Keratinocyte (primary cell): ENCODE data around the gene KCNS3. TPM values are rescaled to one million over a fixed set of nuclear protein-coding genes. Genes with fewer than 3 reads are reported as not detected.
A peak's percentile ranks its signal among the peaks of the same experiment; 100 is the strongest.

Experiments used
- DNase-seq: peaks from one replicate; pipeline ENCODE4 v3.0.0-alpha.2; 2011; ENCODE audit warnings: low read depth, missing footprints, low spot score
- FAIRE-seq: peaks from 2 replicates; lab custom pipeline; 2011; peaks lifted over from hg19 to GRCh38; lab: Jason Lieb, UNC
- H2AFZ ChIP-seq: 2 replicates; pipeline ENCODE4 v1.6.0; 2012; ENCODE audit warnings: low read length, control low read depth, inconsistent platforms; ENCODE audit not compliant: control insufficient read depth
- H3K27ac ChIP-seq: 2 replicates; pipeline ENCODE4 v1.5.1; 2011; ENCODE audit warnings: low read length; ENCODE audit not compliant: control insufficient read depth, insufficient read depth
- H3K27me3 ChIP-seq: 3 replicates; pipeline ENCODE4 v1.6.0; 2011; ENCODE audit warnings: low read length; ENCODE audit not compliant: control insufficient read depth, insufficient read depth; ENCODE audit errors: extremely low read depth
- H3K36me3 ChIP-seq, 2 experiments: 2 replicates in 1 of 2; 3 replicates in 1 of 2; pipeline ENCODE4 v1.5.1; 2011; ENCODE audit warnings: low read length in 2 of 2, mild to moderate bottlenecking in 1 of 2; ENCODE audit not compliant: control insufficient read depth in 2 of 2, insufficient read depth in 2 of 2; ENCODE audit errors: extremely low read depth in 1 of 2
- H3K4me1 ChIP-seq: 3 replicates; pipeline ENCODE4 v1.5.1; 2011; ENCODE audit warnings: low read length; ENCODE audit not compliant: control insufficient read depth, insufficient read depth; ENCODE audit errors: extremely low read depth
- H3K4me2 ChIP-seq: 3 replicates; pipeline ENCODE4 v1.6.0; 2011; ENCODE audit warnings: low read depth, low read length; ENCODE audit not compliant: control insufficient read depth, insufficient read depth; ENCODE audit errors: extremely low read depth
- H3K4me3 ChIP-seq, 3 experiments: fragments of 200-600 bp in 1 of 3; sonication (generic) in 1 of 3; 2 replicates in 2 of 3; 3 replicates in 1 of 3; pipeline ENCODE4 v1.5.1; 2011 to 2016; ENCODE audit warnings: low read length in 3 of 3, mild to moderate bottlenecking in 3 of 3, control low read depth in 2 of 3, inconsistent platforms in 1 of 3, low read depth in 1 of 3, mixed read lengths in 1 of 3, mixed run types in 1 of 3, moderate library complexity in 1 of 3; ENCODE audit not compliant: control insufficient read depth in 2 of 3, insufficient read depth in 2 of 3; ENCODE audit errors: extremely low read depth in 1 of 3
- H3K79me2 ChIP-seq: 2 replicates; pipeline ENCODE4 v1.6.0; 2012; ENCODE audit warnings: low read length; ENCODE audit not compliant: control insufficient read depth, insufficient read depth
- H3K9ac ChIP-seq: 3 replicates; pipeline ENCODE4 v1.6.0; 2011; ENCODE audit warnings: low read length; ENCODE audit not compliant: control insufficient read depth, insufficient read depth; ENCODE audit errors: extremely low read depth
- H3K9me1 ChIP-seq: 3 replicates; pipeline ENCODE4 v1.6.0; 2011; ENCODE audit warnings: low read length; ENCODE audit not compliant: control insufficient read depth, insufficient read depth; ENCODE audit errors: extremely low read depth
- H3K9me3 ChIP-seq: 2 replicates; pipeline ENCODE4 v1.5.1; 2012; ENCODE audit warnings: low read depth, low read length; ENCODE audit not compliant: control insufficient read depth
- H4K20me1 ChIP-seq: 3 replicates; pipeline ENCODE4 v1.6.0; 2011; ENCODE audit warnings: low read length; ENCODE audit not compliant: control insufficient read depth, insufficient read depth; ENCODE audit errors: extremely low read depth
- EZH2 ChIP-seq: IDR thresholded peaks from one replicate; pipeline ENCODE4 v1.6.1; 2012; ENCODE audit warnings: inconsistent platforms, mild to moderate bottlenecking, low read length, moderate library complexity
- dilution Hi-C: fragments of 300-500 bp; cut with MboI; formaldehyde crosslinking; loops from one replicate; pipeline ENCODE4 v1.7.0; 2020; ENCODE audit warnings: low sequenced_read_pairs; ENCODE audit not compliant: extremely low pct_ligation_motif_present
- polyA plus RNA-seq, 5 experiments: library from polyadenylated mRNA; depleted of rRNA in 3 of 5; stranded (reverse) in 3 of 5; stranded (forward) in 1 of 5; unstranded in 1 of 5; fragments of >200 nt; gene quantifications; 1 replicate in 1 of 5; 2 replicates in 3 of 5; 3 replicates in 1 of 5; pipeline versions ENCODE4 v1.2.1 to v1.2.3, GENCODE V29; 2011 to 2012; ENCODE audit warnings: missing spikeins in 2 of 5, low read depth in 1 of 5, low replicate concordance in 1 of 5
- TF ChIP-seq, protein P1 (sequence below), 3 experiments: IDR thresholded peaks in 1 of 3; conservative IDR thresholded peaks in 1 of 3; optimal IDR thresholded peaks in 1 of 3; 2 replicates in 2 of 3; 3 replicates in 1 of 3; pipeline versions ENCODE3 to v1.5.1; 2011; ENCODE audit warnings: low read length in 3 of 3, mild to moderate bottlenecking in 3 of 3, moderate library complexity in 2 of 3, control low read depth in 1 of 3, inconsistent platforms in 1 of 3; ENCODE audit not compliant: insufficient read depth in 2 of 3; ENCODE audit errors: extremely low read depth in 1 of 3

Gene KCNS3
- polyA plus RNA-seq, 1 donor (not counting 4 experiments of a cell fraction or from before 2014, with no cell fraction given): 7.3 TPM

DNA sequence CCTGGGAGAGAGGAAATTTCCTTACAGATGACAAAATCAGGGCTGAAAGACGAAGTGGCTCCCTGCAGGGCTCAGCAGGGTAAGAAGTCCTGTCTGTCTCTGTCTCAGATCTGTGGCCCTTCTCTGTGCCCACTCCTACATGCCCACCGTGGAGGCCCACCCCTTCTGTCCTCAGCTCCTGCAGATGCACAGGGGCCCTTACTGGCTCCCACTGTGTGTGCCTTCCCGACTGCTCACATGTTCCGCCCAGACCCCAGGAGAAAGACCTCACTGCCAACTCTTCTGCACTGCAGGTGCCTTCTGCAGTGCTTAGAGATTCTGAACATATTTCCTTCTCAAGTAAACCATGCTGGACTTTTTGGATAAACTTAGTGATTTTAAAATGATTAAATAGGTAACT, 1.9 kb upstream of the KCNS3 start:
- no peak for TF ChIP-seq EZH2
- TF ChIP-seq, protein P1, sequence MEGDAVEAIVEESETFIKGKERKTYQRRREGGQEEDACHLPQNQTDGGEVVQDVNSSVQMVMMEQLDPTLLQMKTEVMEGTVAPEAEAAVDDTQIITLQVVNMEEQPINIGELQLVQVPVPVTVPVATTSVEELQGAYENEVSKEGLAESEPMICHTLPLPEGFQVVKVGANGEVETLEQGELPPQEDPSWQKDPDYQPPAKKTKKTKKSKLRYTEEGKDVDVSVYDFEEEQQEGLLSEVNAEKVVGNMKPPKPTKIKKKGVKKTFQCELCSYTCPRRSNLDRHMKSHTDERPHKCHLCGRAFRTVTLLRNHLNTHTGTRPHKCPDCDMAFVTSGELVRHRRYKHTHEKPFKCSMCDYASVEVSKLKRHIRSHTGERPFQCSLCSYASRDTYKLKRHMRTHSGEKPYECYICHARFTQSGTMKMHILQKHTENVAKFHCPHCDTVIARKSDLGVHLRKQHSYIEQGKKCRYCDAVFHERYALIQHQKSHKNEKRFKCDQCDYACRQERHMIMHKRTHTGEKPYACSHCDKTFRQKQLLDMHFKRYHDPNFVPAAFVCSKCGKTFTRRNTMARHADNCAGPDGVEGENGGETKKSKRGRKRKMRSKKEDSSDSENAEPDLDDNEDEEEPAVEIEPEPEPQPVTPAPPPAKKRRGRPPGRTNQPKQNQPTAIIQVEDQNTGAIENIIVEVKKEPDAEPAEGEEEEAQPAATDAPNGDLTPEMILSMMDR (optimal IDR thresholded peaks at IDR 0.05 in 1 of 3, IDR thresholded peaks at IDR 0.05 in 1 of 3, conservative IDR thresholded peaks at IDR 0.05 in 1 of 3; ENCODE audit: extremely low read depth in 1 of 3, insufficient read depth in 2 of 3, low read length in 3 of 3): no peak
- no peak overlapping the region for H3K27ac ChIP-seq

DNA sequence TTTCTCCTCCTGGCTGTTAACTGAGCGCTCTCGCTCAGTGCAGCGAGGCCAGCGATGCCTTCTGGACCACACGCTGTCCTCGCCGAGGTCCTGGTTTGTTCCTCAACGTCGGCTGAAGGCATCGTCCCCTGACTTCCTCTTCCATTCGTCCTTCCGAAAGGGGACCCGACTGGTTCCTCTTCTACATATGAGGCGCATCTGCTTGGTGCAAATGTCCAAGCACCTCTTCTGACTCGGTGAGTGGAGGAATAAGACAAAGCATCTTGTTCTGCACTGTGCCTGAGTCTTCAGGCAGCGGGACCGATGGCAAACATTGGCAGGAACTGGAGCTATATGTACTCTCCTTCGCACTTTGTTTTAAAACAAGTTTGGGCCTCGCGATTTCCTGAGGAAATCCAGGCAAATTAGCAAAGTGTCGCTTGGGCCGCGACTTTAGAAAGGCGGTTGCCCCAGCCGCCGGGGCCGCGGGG, 621 bp upstream of the KCNS3 start:
- peak; percentile 62 for TF ChIP-seq EZH2
- TF ChIP-seq, protein P1 (optimal IDR thresholded peaks at IDR 0.05 in 1 of 3, IDR thresholded peaks at IDR 0.05 in 1 of 3, conservative IDR thresholded peaks at IDR 0.05 in 1 of 3; ENCODE audit: extremely low read depth in 1 of 3, insufficient read depth in 2 of 3, low read length in 3 of 3): no peak
- no peaks in the 10 kb centered on the region for H3K36me3 ChIP-seq
- H3K27me3 ChIP-seq: peaks cover 23% of the 10 kb centered on the region
- peak overlapping the region; percentile 86 for H2AFZ ChIP-seq
- peak overlapping the region; percentile 39 to 73 (median 70) for H3K4me3 ChIP-seq
- no peak overlapping the region for H3K27ac ChIP-seq
- FAIRE-seq (no peak), DNase-seq (no peak)
- H3K79me2 ChIP-seq: no peaks in the 10 kb centered on the region
- dilution Hi-C loops: no loop called here
- peak overlapping the region; percentile 94 for H3K4me2 ChIP-seq
- H3K4me1 ChIP-seq: no peaks in the 10 kb centered on the region
- no peaks in the 10 kb centered on the region for H3K9me3 ChIP-seq
- H3K9me1 ChIP-seq: no peaks in the 10 kb centered on the region
- no peaks in the 10 kb centered on the region for H4K20me1 ChIP-seq
- H3K9ac ChIP-seq: peak overlapping the region; percentile 28

More for the DNA sequence above, 1.9 kb upstream of the KCNS3 start:
- FAIRE-seq (no peak), DNase-seq (no peak)
- no peaks in the 10 kb centered on the region for H3K79me2 ChIP-seq
- H3K9me1 ChIP-seq: no peaks in the 10 kb centered on the region
- no peak overlapping the region for H3K9ac ChIP-seq
- no peaks in the 10 kb centered on the region for H4K20me1 ChIP-seq
- H3K9me3 ChIP-seq: no peaks in the 10 kb centered on the region
- no peak overlapping the region for H3K4me2 ChIP-seq
- H3K36me3 ChIP-seq: no peaks in the 10 kb centered on the region
- no peaks in the 10 kb centered on the region for H3K4me1 ChIP-seq
- dilution Hi-C loops: no loop called here
- H3K4me3 ChIP-seq: no peak overlapping the region
- H3K27me3 ChIP-seq: peaks cover 23% of the 10 kb centered on the region
- H2AFZ ChIP-seq: no peak overlapping the region
